ENCODE results near the gene PRKAG2.

The PRKAG2 gene

DNA sequence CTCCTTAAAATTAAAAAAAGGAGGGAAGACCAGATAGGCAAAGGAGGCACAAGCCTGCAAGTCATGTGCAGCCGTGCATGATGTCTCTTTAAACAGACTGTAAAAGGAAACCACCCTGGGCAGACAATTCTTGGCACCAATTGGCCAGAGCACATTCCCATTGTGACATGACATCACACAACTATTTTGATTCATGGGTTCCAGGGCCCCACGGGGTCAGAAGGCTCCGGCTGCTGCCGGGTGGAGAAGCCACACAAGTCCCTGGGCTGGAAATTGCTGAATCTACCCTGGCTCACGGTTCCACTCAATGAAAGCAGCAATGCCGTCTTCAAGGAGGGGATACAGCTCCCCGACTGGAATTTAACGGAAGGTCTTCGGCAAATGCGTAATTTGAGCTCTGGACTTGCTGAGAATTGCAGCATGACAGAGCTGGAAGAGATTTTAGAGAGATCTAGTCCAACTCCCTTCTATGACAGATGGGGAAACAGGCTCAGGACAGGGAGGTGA, 140.5 kb downstream of the PRKAG2 start:
- DNase-seq, result peak; percentile 67 to 82

DNA sequence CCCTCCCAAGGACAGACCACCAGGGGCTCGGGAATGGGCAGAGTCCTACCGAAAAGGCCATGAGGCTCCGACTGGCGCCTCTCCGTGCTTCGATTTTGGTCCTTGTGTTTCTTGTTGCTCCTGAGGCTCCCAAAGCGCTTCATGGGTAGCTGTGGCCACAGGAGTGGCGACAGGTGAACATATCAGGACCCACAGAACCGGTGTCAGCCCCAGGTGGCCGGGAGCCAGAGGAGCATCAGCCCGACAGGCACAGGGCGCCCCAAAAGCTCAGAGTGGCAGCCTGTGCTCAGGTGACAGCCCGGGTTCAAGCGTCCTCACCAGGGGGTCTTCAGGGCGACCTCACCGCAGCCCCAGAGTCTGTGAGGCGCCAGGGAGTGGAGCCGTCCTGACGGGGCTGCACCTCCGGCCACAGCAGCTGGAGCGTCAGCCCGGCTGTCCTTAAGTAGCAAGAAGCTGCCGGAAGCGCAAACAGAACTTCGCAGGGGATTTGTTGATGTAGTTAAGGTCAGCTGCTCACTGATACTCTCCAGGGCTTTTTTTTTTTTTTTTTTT, 141.0 kb downstream of the PRKAG2 start:
- peak in 1 of 2 experiments; percentile 55 for DNase-seq

DNA sequence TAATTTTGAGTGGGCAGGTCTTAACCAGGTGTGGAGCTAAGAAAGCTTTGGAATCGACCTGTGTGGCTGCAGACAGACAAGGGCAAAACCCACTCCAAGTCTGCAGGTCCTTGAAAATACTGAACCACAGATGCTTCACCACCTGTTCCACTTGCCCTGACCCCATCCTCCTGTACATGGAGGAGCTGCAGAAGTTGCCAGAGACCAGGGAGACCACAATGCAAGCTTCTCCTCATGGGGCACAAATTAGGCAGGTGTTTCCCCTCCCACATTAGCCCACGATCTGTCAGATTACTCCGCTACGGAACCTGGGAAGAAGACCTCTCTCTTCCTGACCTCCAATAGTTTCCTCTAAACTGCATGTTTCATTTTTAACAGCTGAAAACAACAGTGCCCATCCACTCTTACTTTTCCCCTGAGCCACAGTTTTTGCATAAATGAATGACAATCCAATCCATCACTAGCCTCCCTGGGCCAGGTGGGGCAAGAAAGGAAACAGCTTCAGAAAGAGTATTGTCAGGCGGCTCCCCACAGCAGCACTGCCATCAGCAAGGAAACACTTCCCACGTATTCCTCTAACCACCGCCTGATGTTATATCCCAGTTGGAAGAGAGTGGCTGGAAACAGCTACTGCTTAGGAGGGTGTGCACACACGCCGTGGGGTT, 141.6 kb downstream of the PRKAG2 start:
- no peak for DNase-seq

DNA sequence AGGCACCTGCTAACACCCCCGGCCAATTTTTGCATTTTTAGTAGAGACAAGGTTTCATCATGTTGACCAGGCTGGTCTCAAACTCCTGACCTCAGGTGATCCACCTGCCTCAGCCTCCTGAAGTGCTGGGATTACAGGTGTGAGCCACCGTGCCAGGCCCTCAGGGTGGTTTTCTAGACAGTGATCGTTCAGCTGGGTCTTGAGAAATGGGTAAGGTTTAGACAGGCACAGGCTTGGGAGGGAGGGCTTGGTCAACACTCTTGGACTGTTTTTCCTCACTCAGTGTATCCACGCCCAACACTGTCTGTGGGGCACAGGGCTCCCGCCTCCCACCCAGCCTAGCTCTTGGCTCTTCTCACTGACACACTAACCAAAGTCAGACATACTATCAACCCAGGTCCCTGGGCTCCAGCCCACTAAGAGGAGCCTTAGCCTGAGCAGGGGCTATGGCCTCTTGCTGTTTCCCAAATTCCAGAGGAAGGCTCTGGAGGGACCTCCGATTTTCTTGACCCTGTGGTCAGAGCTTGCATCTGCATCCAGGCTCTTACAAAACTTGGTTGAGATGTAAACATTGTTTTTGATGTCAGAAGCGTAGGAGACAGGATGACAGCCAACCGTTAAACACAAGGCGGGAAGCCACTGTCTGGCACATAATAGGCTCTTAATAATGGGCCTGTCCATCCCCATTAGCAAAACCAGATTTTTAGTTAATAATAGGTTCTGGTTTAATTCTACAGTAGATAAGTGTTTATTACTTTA, 143.9 kb downstream of the PRKAG2 start:
- DNase-seq, result no peak

DNA sequence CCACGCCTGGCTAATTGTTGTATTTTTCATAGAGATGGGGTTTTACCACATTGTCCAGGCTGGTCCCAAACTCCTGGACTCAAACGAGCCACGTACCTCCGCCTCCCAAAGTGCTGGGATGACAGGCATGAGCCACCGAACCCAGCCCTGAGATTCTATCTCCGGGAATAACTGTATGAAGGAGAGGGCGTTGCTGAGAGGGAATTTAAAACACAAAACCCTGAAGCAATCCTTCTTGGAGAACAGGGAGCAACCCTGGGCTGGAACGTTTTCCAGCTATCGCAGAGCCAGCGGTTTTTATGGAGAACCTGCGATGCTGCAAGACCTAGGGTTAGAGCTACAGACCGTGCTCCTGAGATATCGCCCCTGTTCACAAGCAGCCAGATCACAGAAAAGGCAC, 144.6 kb downstream of the PRKAG2 start:
- DNase-seq, result no peak

DNA sequence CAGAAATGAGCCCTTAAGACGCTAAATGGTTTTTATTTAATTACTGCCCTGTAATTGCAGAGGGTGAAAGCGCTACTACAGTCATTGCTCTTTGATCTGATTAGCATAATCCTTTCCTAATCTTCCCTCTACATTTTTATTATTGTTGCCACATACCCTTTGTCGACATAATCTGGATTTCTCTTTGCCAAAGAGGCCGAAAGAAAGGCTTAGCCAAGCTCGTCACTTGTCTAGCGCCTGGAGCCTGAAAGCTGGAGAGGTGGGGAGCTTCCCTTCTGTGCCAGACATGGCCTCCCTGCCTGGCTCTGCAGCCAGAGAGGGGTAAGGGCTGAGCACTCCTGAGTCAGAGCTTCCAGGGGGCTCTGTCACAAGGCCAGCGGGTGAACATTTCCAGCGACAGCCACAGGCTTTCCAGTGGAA, 145.9 kb downstream of the PRKAG2 start:
- DNase-seq, result no peak

DNA sequence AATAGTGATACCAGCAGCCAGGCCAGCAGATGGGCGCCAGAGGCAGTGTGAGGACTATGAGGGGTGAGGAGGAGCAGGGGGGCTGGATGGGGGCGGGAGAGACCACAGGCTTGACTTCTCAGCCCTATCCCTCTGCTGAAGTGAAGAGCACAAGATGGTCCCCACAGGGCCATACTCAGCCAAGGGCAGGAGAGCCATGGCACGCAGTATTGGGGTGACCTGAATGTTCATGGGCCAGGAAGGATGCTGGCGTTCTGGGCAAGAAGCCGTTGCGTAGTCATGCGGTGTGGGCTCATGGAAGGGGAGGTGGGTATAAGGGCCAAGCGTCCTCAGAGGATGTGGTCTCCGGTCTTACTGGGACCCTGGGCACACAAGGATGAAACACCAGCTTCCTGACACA, 146.3 kb downstream of the PRKAG2 start:
- no peak for DNase-seq

DNA sequence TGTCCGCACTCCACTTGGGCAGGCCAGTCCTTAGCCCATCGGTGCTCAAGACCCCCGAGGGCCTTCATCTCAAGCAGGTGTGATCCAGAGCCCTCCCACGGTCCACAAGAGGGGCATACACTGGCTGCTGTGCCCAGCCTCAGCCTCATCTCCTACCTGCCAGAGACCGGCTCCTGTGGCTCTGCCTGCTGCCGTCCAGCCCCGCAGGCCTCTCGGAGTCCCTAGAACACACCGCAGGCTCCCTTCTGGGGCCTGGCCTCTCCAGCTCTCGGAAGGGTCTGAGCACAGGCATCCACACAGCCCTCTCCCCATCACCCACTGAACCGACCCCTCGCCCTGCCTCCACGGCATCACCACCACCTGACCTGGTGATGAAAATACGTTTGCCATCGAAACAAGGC, 147.4 kb downstream of the PRKAG2 start:
- DNase-seq, result no peak

DNA sequence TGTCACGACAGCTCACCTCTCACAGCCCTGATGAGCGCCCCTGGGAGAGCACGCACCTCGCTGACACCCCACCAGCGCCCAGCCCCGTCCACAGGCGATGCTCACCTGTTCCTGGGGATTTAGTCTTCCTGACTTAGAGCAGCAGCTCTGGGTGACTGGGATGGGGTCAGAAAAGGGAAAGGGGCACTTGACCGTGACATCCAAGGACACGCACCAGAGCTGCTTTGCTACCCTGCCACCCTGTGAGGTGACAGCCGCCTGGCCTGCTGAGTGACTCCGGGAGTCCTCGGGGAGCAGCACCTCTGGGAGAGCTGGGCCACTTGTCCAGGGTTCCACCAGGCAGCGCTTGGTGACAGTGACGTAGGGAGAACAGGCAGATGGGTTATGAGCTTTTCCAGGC, 148.2 kb downstream of the PRKAG2 start:
- no peak for DNase-seq

DNA sequence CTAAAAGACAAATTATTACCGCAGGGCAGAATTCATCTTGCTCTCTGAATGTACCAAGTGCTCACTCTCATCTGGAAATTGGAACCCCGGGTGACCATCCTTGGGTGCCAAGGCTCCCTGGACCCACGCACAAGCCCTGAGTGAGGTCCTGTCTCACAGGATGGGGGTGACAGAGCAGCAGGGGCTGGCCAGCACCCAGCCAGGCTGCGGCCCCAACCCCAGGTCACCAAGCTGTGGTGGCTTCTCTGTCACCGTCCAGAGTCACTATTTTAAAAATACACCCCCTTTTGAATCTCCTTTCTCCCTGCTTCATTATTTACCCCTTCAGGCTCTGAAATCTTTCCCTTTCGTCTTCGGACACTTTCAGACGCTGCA, 148.6 kb downstream of the PRKAG2 start:
- no peak for DNase-seq

DNA sequence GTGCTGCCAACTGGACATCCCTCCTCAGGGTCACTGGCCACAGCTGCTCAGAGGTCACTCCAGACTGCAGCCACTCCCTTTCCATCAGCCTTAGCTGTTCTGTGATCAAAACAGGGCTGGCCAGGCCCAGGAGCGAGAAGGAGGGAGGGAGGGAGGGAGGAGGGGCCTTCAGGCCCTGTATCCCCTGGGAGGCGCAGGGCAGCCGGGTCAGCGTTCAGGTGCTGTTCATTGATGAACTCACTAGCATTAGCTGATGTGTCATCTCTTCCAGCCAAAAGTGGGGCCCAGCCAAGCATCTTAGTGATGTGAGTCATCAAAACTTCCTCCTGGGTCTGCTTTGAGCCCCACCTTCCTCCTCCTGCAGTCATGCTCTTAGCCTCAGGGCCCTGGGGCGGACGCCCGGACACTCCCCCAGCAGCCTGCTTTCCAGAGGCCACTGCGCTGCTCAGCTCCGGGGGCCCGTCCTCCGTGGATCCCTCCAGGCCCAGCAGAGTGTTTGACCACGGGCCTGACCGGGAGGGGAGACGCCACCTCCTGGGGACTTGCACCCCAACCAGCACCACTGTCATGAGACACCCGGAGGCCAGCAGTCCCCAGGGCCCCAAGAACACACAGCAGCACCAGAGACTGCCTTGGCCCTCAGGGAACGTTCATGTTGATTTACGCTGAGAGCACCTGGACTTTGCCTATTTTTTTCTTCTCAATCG, 149.2 kb downstream of the PRKAG2 start:
- no peak for DNase-seq

DNA sequence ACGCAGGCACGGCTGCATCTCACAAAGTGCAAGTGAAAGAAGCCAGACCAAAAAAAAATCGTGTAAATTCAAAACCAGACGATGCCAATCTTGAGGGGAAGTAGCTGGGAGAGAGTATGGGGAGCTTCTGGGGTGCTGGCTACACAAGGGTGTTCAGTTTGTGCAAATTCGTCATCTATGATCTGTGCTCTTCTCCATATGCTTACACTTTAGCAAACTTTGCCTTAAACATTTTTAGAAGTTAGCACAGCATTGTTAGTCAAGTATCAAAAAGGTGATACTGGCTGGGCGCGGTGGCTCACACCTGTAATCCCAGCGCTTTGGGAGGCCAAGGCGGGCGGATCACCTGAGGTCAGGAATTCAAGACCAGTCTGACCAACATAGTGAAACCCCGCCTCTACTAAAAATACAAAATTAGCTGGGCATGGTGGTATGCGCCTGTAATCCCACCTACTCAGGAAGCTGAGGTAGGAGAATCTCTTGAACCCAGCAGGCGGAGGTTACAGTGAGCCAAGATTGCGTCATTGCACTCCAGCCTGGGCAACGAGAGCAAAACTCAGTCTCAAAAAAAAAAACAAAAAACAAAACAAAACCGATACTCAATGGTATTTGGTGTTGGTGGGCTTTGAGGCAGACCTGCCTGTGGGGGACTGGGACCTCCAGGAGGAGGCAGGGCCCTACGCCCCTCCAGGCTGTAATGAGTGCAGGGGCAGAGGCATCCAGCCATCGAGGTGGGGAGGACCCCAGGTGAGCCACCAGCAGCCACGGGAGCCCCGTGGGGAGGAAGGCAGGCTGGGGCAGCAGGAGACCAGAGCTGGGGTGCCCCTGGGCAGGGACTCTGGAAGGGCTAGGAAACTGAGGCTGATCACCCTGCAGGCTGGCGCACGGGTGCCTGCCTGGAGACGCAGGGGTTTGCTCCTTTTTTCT, 150.0 kb downstream of the PRKAG2 start:
- no peak for DNase-seq

DNA sequence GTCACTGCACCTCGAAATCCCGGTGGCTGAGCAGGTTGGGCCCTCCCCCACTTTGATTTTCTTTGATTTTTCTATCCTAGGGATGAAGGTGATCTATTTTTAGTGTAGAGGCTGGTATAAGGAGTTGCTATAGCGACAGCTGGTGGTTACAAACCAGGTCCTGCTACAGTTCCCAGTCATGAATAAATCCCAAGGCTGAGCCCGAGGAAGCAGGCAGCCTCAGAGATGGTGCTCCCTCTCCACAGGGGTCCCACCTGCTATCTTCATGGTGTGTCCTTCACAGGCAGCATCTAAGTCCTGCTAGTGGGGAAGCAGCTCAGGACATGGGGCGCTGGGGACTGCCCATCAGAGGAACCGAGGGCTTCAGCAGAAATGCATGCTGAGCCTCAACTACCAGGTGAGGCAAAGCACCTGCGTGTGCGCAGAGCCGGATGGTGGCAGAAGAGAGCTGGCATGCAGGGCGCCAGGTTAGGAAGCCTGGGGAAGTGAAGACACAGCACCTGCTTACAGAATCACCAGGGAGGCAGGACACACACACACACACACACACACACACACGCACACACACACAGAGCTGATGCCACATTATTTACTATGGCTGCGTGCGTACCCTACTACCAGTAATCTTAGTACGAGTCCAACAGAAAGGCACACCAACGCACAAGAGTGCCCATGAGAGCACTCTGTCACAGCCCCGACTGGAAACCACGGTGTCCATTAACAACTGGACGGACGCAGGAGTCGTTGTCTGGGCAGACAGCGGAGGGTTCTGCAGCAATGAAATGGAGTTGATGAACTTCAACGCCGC, 150.9 kb downstream of the PRKAG2 start:
- no peak for DNase-seq

DNA sequence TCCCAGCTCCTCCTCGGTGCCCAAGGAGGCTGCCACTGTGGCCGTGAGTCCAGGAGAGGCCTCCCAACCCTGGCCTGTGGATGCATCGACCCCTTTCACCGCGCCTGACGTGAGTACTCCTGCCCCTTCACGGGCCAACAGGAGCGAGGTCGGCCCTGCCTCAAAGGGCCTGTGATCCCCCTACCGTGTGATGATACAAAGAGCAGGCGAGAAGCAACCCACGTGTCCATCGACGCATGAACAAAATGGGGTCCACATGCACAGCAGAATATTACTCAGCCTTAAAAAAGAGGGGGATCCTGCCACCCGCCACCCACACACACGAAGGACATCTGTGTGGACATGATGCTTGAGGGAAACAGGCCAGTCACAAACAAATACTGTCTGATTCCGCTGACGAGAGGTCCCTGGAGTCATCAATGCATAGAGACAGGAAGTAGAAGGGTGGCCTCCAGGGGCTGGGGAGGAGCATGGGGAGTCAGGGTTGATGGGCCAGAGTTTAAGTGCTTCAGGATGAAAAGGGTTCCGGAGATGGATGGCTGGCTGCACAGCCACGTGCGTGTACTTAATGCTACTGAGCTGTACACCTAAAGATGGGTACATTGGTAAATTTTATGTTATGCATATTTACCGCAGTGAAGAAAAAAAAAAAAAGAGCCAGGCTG, 151.9 kb downstream of the PRKAG2 start:
- no peak for DNase-seq

DNA sequence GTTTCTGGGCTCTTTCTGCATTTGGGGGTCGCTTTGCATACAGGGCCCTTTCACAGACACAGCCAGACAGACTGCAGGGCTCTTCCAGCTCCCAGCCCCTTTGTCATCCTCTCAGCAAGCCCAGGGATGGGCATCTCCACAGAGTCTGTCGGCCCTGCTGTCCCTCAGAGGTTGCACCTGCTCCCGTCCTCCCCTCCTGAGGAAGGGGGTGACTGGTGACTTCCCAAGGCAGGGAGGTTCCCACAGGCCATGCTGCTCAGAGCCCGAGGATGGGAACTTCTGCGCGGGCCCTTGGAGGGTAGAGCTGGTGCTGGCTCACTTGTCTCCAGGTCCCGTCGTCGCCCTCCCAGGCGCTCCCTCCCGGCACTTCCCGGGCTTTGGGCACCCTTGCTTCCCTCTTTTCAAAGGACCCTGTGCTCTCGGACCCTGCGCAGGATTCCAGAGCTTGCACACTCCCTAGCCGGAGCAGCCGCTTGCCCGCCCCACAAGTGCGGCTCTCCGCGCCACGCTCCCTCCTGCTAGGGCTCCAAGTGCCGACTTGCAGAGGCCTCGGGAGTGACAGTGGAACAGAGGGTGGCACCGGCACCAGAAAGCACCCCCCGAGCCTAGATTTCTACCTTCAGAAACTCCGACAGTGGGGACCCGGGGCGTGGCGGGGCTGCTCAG, 152.5 kb downstream of the PRKAG2 start:
- no peak for DNase-seq

DNA sequence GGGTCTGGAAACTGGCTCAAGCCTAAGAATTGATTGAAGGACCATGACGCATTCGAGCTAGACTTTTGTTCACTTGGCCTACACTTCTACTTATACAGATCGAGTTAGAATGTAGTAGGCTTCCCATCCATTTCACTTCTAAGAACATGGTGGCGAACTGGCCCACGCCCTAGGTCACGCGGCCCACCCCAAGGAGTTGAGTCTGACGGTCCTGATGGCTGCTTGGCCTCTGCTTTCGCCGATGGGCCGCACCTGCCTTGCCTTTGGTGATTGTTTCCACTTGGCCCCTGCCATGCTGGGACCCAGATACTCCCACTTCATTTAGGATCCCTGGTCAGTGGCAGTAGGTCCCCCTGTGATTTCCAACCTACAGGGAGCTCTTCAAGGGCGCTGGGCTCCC, 153.6 kb downstream of the PRKAG2 start:
- no peak for DNase-seq

DNA sequence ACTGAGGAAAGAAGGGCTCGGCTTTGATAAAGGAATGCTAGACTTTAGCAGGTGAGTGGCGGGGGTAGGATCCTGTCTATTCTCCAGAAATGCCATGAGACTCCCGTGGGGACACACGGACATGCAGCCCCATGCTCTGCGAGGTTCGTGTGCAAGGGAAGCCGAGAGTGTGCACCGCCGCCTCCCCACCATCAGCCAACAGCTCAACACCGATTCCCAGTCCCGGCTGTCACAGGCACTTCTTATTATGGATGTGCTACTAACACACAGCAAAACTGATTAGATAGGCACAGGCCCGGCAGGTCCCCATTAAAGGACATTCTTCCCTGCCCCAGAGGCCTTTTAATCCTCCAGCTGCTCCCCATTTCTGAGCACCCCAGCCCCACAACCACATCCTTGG, 154.4 kb downstream of the PRKAG2 start:
- no peak for DNase-seq

DNA sequence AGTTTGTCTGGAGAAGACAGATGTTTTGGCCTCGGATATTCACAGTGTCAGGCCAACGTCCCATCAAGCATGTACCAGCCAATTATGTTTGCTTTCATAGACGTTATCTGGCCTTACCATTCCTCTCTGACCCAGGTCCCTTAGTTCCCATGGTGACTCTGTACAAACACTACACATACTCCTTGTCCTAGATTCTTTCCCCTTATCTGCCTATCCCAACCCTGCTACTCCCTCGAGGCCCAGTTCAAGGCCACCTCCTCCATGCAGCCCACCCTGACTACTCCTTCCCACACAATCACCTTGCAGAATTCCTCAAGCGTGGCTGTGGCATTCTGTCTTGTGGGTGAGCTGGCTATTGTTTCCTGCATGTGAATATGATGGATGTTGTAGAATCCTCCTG, 155.2 kb downstream of the PRKAG2 start:
- no peak for DNase-seq

DNA sequence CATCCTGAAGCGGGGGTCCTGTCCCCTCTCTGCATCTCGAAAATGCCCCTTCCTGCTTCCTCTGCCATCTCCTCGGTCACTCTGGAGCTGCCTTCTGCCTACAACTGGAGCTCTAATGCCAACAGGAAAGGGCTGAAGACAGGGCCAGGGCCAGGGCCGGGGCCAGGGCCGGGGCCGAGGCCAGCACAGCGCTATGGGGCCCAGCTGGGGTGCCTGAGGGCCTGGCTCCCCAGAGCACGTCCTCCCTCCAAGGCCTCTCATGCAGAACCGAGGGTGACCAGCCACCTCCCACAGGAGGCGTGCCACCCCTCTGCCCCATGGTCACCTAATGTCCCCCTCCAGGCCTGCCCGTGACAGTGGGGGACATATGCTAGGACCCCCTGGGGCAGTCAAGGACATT, 155.7 kb downstream of the PRKAG2 start:
- DNase-seq, result no peak

DNA sequence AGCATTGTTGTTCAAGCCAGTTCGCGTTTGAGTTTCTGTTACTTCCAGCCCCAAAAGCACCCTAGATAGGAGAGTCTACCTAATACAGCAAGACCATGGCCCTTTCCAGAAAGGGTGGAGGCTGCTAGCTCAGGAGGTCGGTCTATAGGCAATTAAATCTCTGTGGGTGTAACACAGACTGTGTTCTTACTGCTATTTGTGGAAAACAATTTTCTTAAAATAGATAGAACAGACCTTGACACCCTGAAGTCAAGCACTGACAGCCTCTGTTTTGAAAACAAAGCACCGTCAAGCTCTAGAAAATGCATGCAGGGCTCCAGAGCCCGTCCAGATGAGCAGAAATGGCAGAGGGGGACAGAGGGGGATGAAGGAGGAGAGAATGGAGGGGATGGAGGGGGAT, 156.6 kb downstream of the PRKAG2 start:
- DNase-seq, result no peak

DNA sequence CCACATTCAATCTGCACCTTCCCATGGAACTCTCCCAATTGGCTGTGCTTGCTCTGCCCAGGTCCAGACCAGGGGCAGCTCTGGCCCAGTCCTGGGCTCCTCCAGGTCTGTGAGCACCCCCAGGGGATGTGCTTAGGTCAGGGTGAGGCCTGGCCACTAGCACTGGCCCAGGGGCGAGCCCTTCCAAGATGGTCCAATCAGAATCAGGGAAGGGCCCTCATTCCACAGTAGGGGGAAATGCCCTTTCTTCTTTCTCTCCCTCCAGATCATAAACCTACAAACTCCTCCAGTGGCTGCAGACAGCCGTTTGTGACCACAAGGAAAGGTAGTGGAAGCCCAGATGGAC, 157.0 kb downstream of the PRKAG2 start:
- no peak for DNase-seq
